Kidney (tissue), 14 donors: ENCODE results near the gene GLIS1. TPM values are rescaled to one million over a fixed set of nuclear protein-coding genes. Genes with fewer than 3 reads are reported as not detected.
A peak's percentile ranks its signal among the peaks of the same experiment; 100 is the strongest.

Experiments
- DNase-seq, 5 donors: peaks; one replicate each; pipeline ENCODE4 v3.0.0-alpha.2; 2013 to 2020
- FAIRE-seq: peaks from 2 replicates; lab custom pipeline; 2012; peaks lifted over from hg19 to GRCh38; lab: Jason Lieb, UNC
- H3K27ac ChIP-seq, 2 donors: one replicate each; pipeline ENCODE4 v1.7.0; 2013; ENCODE audit warnings: low read depth in 2 of 2, low read length in 2 of 2, inconsistent platforms in 1 of 2
- H3K27me3 ChIP-seq: one replicate; pipeline ENCODE4 v1.7.1; 2013; ENCODE audit warnings: low read length, inconsistent platforms; ENCODE audit not compliant: control insufficient read depth, insufficient read depth
- H3K36me3 ChIP-seq, 3 donors: one replicate each; pipeline versions ENCODE4 v1.7.0 to v1.7.1; 2013; ENCODE audit warnings: low read length in 3 of 3, control low read depth in 1 of 3, inconsistent platforms in 1 of 3; ENCODE audit not compliant: insufficient read depth in 3 of 3, control insufficient read depth in 2 of 3
- H3K4me1 ChIP-seq, 3 donors: one replicate each; pipeline versions ENCODE4 v1.7.0 to v1.7.1; 2013; ENCODE audit warnings: low read length in 3 of 3, inconsistent platforms in 1 of 3, low read depth in 1 of 3; ENCODE audit not compliant: control insufficient read depth in 2 of 3, insufficient read depth in 2 of 3
- H3K4me3 ChIP-seq, 3 donors: one replicate each; pipeline versions ENCODE4 v1.7.0 to v1.8.1; 2013; ENCODE audit warnings: low read length in 3 of 3, control low read depth in 1 of 3, inconsistent platforms in 1 of 3
- H3K9ac ChIP-seq, 3 donors: one replicate each; pipeline versions ENCODE4 v1.7.0 to v1.7.1; 2013; ENCODE audit warnings: low read length in 3 of 3, control low read depth in 1 of 3, inconsistent platforms in 1 of 3
- H3K9me3 ChIP-seq, 3 donors: one replicate each; pipeline versions ENCODE4 v1.7.0 to v1.7.1; 2013; ENCODE audit warnings: low read length in 3 of 3, control low read depth in 1 of 3, inconsistent platforms in 1 of 3; ENCODE audit not compliant: control insufficient read depth in 2 of 3, insufficient read depth in 1 of 3
- intact Hi-C: fragments of 100-400 bp; cut with DNase I; formaldehyde crosslinking; loops from one replicate; pipeline ENCODE4 v1.11.1; 2022
- polyA plus RNA-seq: library from polyadenylated mRNA; stranded (reverse); fragments of 350-450 nt; fragmentation: Illumina TruSeq; extraction: RNeasy Lipid Tissue Mini Kit (QIAGEN cat#74804); gene quantifications from one replicate; pipeline ENCODE4 v1.2.3, GENCODE V29; 2014; ENCODE audit warnings: low read depth, low replicate concordance; ENCODE audit not compliant: insufficient read depth
- total RNA-seq: library from RNA; stranded (reverse); fragmentation: NEBNext Ultra II Directional; extraction: Animal tissue kit (Norgen Biotek cat#: 25700); gene quantifications from one replicate; pipeline ENCODE4 v1.2.1, GENCODE V29; 2021
- TF ChIP-seq, protein P1 (sequence below): IDR thresholded peaks from 3 replicates; pipeline ENCODE4 v1.5.1; 2012; ENCODE audit warnings: mild to moderate bottlenecking, moderate library complexity, borderline replicate concordance; ENCODE audit not compliant: insufficient read depth; ENCODE audit errors: extremely low read depth
- donor health status: control.
- donor health status: control.
- donor health status: control.
- donor health status: control.
- donor health status: control.
- donor health status: DM: yes; HTN: yes; CAD: no.
- donor health status: Normal renal cell carcinoma (clear cell type).

GLIS1 gene
- total and polyA plus RNA-seq, 2 donors from 2014 or later: 3.3 to 3.7 TPM

DNA sequence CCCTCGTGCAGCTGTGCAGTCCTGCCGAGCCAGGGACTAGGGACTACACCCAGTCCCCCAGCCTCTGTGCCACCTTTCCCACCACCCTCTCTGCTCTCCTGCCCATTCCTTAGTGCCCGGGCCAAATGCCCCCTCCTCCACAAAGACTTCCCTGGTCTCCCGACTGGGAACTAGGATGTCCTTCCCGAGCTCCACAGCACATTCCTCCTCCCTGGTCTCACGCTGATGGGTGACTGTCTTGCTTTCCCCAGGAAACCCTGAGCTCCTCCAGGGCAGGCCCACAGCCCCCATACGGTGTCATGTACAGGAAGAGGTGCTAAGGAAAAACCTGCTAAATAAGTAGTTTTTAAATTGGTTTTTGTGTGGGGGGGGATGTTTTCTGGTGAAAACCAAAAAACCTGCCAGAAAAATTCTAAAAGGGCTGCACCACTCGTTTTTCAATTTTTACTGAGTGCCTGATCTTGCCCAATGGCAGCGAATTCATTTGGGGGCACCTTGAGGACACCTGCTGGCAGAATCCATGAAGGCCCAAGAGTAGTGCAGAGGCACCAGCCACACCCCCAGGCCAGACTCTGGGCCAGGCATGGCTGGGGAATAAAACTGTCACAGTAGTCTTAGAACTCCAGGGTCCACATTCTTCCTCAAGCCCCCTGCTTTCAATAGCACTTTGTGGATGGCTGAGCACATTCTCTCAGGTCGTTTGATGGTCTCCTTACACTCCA lies 50.4 kb downstream of the GLIS1 start:
- intact Hi-C loops: no loop called here
- peaks cover 0 to 3% (median 3%) of the 10 kb centered on the region in 3 donors for H3K4me1 ChIP-seq
- FAIRE-seq (no peak), DNase-seq (no peak)
- no peaks in the 10 kb centered on the region for H3K36me3 ChIP-seq
- no peaks in the 10 kb centered on the region for H3K9me3 ChIP-seq
- H3K27ac ChIP-seq: no peak overlapping the region
- H3K9ac ChIP-seq: no peak overlapping the region
- no peaks in the 10 kb centered on the region for H3K27me3 ChIP-seq
- TF ChIP-seq, protein P1, sequence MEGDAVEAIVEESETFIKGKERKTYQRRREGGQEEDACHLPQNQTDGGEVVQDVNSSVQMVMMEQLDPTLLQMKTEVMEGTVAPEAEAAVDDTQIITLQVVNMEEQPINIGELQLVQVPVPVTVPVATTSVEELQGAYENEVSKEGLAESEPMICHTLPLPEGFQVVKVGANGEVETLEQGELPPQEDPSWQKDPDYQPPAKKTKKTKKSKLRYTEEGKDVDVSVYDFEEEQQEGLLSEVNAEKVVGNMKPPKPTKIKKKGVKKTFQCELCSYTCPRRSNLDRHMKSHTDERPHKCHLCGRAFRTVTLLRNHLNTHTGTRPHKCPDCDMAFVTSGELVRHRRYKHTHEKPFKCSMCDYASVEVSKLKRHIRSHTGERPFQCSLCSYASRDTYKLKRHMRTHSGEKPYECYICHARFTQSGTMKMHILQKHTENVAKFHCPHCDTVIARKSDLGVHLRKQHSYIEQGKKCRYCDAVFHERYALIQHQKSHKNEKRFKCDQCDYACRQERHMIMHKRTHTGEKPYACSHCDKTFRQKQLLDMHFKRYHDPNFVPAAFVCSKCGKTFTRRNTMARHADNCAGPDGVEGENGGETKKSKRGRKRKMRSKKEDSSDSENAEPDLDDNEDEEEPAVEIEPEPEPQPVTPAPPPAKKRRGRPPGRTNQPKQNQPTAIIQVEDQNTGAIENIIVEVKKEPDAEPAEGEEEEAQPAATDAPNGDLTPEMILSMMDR: no peak
- H3K4me3 ChIP-seq: no peak overlapping the region

DNA sequence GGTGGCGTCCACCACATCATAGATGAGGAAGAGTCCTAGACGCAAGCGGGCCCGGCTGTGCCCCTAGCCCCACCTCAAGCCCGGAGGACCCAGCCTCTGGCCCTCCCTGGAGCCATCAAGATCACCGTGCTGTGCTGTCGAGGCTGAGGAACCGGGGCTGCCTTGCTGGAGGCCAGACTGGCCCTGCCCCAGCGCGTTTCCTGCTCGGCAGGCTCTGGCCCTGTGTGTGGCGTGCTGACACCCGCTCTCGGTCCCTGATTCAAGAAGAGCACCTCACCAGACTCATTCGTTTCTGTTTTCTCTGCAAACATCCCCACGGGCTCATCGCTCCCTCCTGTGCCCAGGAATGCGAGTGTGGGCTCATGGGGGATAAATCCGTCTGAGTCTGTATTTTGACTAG lies 51.1 kb downstream of the GLIS1 start:
- no peaks in the 10 kb centered on the region for H3K27me3 ChIP-seq

DNA sequence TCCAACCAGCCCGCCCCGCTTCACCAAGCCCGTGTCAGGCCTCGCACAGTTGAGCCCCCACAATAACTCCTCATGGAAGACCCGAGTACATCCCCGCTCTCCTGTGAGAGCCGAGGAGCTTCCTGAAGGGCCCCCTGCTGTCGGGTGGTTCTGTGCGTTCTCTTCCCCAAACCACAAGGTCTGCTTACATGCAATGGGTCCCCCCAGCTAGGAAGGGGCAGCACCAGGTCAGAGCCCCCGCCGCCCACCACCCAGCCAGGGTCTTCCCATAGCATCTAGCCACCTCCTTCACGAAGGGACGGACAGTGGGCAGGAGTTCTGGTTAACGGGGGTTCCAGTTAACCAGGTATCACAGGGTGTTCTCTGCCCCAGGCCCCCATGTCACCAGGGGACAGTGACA lies 51.5 kb downstream of the GLIS1 start:
- TF ChIP-seq, protein P1: no peak
- H3K4me1 ChIP-seq: peaks cover 0 to 3% (median 3%) of the 10 kb centered on the region in 3 donors
- FAIRE-seq (no peak), DNase-seq (peak in 1 of 5 donors; percentile 24)
- no peak overlapping the region for H3K9ac ChIP-seq
- intact Hi-C loops: no loop called here
- no peaks in the 10 kb centered on the region for H3K27me3 ChIP-seq
- H3K36me3 ChIP-seq: no peaks in the 10 kb centered on the region
- no peak overlapping the region for H3K27ac ChIP-seq
- no peaks in the 10 kb centered on the region for H3K9me3 ChIP-seq
- H3K4me3 ChIP-seq: no peak overlapping the region

More for the DNA sequence above, 51.1 kb downstream of the GLIS1 start:
- Histone ChIP-seq H3K4me3 (no peak overlapping the region), H3K9me3 (no peaks in the 10 kb centered on the region), H3K36me3 (no peaks in the 10 kb centered on the region), H3K27ac (no peak overlapping the region), H3K4me1 (peaks cover 0 to 3% (median 3%) of the 10 kb centered on the region in 3 donors), H3K9ac (no peak overlapping the region)
- intact Hi-C loops: no loop called here
- FAIRE-seq (no peak), DNase-seq (no peak)
- TF ChIP-seq, protein P1: no peak
